Left ventricle myocardium inferior (tissue), 1 donor: ENCODE measurements around the gene SLC30A1. TPM values are rescaled to one million over a fixed set of nuclear protein-coding genes. Genes with fewer than 3 reads are reported as not detected.

Experiments
- DNase-seq: peaks from one replicate; pipeline ENCODE4 v3.0.0-alpha.2; 2020
- H3K27ac ChIP-seq: fragments of 200-600 bp; replicated peaks from 2 replicates; pipeline ENCODE4 v1.8.0; 2021
- H3K27me3 ChIP-seq: fragments of 200-600 bp; 2 replicates; pipeline ENCODE4 v1.8.0; 2021; ENCODE audit warnings: low read depth
- H3K36me3 ChIP-seq: fragments of 200-600 bp; 2 replicates; pipeline ENCODE4 v1.8.0; 2021
- H3K4me1 ChIP-seq: fragments of 200-600 bp; 2 replicates; pipeline ENCODE4 v1.8.0; 2021
- H3K4me3 ChIP-seq: fragments of 200-600 bp; 2 replicates; pipeline ENCODE4 v1.8.0; 2021; ENCODE audit warnings: mild to moderate bottlenecking, moderate library complexity
- H3K9me3 ChIP-seq: fragments of 200-600 bp; replicated peaks from 2 replicates; pipeline ENCODE4 v1.8.0; 2021
- CTCF ChIP-seq: fragments of 200-600 bp; IDR thresholded peaks from 2 replicates; pipeline ENCODE4 v1.8.0; 2021; ENCODE audit warnings: antibody characterized with exemption, mild to moderate bottlenecking, borderline replicate concordance
- intact Hi-C: fragments of 100-400 bp; cut with micrococcal nuclease; formaldehyde crosslinking; loops from one replicate; pipeline ENCODE4 v1.11.0; 2022
- total RNA-seq: library from RNA; stranded (reverse); fragmentation: NEBNext Ultra II Directional; extraction: Animal tissue kit (Norgen Biotek cat#: 25700); gene quantifications from one replicate; pipeline ENCODE4 v1.2.1, GENCODE V29; 2021
- donor health status: DM: no; HTN: yes; CAD: no; lungs with severe emphysema.

The SLC30A1 gene
- total RNA-seq, 1 donor from 2014 or later, result 11.5 TPM

GRCh38 chr1:211606332-211606913 is 27.5 kb upstream of the SLC30A1 start:
- H3K4me3 ChIP-seq, result peak overlapping the region; percentile 29
- H3K27me3 ChIP-seq, result no peaks in the 10 kb centered on the region
- intact Hi-C loops, result no loop called here
- no peak for TF ChIP-seq CTCF
- no peaks in the 10 kb centered on the region for H3K9me3 ChIP-seq
- no peaks in the 10 kb centered on the region for H3K36me3 ChIP-seq
- peak overlapping the region; percentile 47 for H3K27ac ChIP-seq
- H3K4me1 ChIP-seq, result peaks cover 8% of the 10 kb centered on the region
- DNase-seq, result no peak

GRCh38 chr1:211605603-211606331 is 26.8 kb upstream of the SLC30A1 start:
- no peak for DNase-seq
- intact Hi-C loops, result no loop called here
- no peaks in the 10 kb centered on the region for H3K9me3 ChIP-seq
- peak overlapping the region; percentile 47 for H3K27ac ChIP-seq
- no peaks in the 10 kb centered on the region for H3K36me3 ChIP-seq
- H3K4me3 ChIP-seq, result peak overlapping the region; percentile 29
- no peaks in the 10 kb centered on the region for H3K27me3 ChIP-seq
- TF ChIP-seq CTCF, result no peak
- H3K4me1 ChIP-seq, result peaks cover under 1% of the 10 kb centered on the region

- Histone ChIP-seq H3K4me3 (no peak overlapping the region), H3K27ac (no peak overlapping the region), H3K27me3 (no peaks in the 10 kb centered on the region), H3K9me3 (no peaks in the 10 kb centered on the region), H3K36me3 (no peaks in the 10 kb centered on the region), H3K4me1 (no peaks in the 10 kb centered on the region)
- no peak for DNase-seq
- intact Hi-C loops, result no loop called here
- no peak for TF ChIP-seq CTCF
These were observed 26.1 kb upstream of the SLC30A1 start for GRCh38 chr1:211605034-211605433.

DNA sequence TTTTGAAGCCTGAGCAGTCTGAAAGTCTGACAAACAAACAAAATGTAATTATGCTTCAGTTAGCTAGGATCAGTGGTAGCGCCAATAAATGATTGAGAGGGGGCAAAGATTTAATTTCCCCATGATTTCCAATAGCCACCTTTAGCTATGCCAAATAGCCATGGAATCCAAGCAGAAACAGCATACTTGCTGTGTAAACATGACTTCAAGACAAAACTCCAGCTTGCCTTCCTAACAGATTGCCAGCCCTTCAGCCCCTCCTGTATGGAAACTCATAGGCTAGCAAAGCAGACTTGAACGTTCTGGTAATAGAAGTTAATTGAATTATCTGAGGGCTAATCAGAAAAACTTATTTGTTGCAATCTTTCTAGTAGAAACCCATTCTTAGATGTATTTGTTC is 25.6 kb upstream of the SLC30A1 start:
- H3K4me3 ChIP-seq, result no peak overlapping the region
- intact Hi-C loops, result no loop called here
- no peaks in the 10 kb centered on the region for H3K27me3 ChIP-seq
- no peak overlapping the region for H3K27ac ChIP-seq
- H3K9me3 ChIP-seq, result no peaks in the 10 kb centered on the region
- H3K36me3 ChIP-seq, result no peaks in the 10 kb centered on the region
- no peak for DNase-seq
- TF ChIP-seq CTCF, result no peak
- no peaks in the 10 kb centered on the region for H3K4me1 ChIP-seq

DNA sequence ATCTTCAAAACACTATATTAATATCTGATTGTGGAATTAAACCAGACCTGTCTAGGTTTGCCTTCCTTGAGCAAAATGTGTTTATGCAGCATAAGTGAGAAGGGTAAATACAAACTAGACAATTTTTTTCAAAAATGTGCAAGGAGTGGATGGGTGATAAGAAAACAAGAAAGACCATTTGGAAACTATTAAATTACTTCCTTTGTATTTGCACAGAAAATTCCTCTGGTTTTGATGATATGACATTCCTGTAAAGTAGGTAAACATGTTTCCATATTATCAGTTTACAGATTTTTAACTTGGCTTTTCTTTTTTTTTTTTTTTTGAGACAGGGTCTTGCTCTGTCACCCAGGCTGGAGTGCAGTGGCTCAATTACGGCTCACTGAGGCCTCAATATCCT is 24.8 kb upstream of the SLC30A1 start:
- no peak for TF ChIP-seq CTCF
- H3K4me3 ChIP-seq, result no peak overlapping the region
- H3K4me1 ChIP-seq, result no peaks in the 10 kb centered on the region
- no peaks in the 10 kb centered on the region for H3K9me3 ChIP-seq
- H3K27ac ChIP-seq, result no peak overlapping the region
- H3K27me3 ChIP-seq, result no peaks in the 10 kb centered on the region
- H3K36me3 ChIP-seq, result no peaks in the 10 kb centered on the region
- intact Hi-C loops, result no loop called here
- no peak for DNase-seq
